D341Med (cell line): ENCODE measurements around the gene PRR12.
"Not testable (repeated sequence)": the region's sequence is repeated elsewhere in the genome, so short reads cannot be mapped to it uniquely, and the experiment has no call there.

ENCODE experiments used
- DNase-seq: peaks from one replicate; pipeline ENCODE4 v3.0.0; 2012; ENCODE audit warnings: low spot score

The PRR12 gene

GRCh38 chr19:49617860-49618259 is 26.9 kb downstream of the PRR12 start:
- peak; percentile 10 for DNase-seq

DNA sequence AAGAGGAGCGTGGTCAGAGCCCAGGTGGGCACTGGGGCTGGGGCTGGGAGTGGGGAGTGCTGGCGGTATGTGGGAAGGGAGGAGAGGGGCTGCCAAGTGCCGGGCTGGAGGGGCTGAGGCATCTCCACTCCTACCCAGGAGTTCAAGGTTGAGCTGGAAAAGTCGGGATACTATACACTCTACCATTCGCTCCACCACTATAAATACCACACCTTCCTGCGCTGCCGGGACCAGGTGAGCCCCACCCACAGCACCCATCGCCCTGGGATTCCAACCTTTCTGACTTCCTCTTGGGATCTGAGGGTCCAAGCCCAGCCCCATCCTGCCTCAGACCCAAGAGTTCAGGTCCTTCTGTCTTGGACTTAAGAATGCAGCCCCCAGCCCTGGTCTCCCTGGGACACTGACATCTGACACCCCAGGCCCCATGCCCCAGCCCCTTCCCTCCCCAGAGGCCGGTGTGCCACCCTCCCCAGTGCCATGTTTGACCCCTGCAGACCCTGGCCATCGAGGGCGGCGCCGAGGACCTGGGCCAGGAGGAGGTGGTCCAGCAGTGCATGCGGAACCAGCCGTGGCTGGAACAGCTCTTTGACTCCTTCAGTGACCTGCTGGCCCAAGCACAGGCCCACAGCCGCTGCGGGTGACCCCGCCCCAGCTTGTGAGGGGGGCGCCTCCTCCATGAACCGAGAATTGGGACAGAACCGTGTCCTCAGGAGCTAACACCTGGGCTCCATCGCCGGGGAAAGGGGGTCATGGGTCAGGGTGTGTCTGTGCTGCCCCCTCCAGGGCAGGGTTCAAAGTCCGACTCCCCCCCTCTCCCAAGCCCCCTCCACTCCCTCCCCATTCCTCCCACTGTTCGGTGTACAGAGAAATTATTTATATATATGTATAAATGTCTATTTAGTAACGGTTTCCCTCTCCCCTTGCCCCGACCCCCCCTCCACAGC is 34.3 kb downstream of the PRR12 start:
- DNase-seq, result peak; percentile 29

DNA sequence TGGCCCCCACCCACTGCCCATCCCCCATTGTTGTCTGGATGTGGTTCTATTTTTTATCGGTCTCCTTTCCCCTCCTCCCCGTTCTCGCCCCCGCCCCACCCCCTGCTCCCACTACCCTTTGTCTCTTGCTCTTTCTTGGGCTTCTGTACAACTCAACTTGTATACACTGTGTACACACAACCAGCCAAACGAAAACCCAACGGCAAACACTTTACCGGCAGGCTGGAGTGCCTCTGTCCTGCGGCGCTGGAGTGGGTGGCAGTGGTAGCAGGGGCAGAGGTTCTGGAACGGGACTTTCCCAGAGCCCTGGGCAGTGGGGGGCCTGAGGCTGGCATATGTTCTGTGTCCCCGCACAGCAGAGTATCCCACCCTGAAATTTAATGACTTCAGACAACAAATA is 35.2 kb downstream of the PRR12 start:
- DNase-seq, result no peak

GRCh38 chr19:49629659-49630058 is 38.7 kb downstream of the PRR12 start:
- no peak for DNase-seq

DNA sequence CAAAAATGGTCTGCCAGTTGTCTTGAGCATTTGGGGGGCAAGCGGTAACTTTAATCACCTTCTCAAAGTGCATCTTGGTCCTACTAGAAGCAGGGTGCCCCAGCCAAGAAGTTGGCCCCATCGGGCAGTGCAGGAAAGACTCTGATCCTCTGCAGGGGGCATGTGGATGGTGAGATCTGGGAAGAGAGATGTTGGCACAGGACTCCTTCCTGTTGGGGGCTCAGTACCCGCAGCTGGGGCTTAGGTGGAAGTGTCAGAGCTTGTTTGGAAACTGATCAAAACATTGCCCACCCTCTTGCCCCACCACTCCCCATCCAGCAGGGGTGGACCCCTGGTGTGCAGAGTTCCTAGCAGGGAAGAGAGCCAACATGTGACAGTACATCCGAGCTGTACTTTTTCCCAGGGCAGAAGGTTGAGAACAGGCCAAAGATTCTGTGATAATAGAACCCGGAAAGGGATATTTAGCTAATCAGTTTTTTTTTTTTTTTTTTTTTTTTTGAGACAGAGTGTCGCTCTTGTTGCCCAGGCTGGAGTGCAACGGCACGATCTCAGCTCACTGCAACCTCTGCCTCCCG is 40.1 kb downstream of the PRR12 start:
- DNase-seq, result no peak

DNA sequence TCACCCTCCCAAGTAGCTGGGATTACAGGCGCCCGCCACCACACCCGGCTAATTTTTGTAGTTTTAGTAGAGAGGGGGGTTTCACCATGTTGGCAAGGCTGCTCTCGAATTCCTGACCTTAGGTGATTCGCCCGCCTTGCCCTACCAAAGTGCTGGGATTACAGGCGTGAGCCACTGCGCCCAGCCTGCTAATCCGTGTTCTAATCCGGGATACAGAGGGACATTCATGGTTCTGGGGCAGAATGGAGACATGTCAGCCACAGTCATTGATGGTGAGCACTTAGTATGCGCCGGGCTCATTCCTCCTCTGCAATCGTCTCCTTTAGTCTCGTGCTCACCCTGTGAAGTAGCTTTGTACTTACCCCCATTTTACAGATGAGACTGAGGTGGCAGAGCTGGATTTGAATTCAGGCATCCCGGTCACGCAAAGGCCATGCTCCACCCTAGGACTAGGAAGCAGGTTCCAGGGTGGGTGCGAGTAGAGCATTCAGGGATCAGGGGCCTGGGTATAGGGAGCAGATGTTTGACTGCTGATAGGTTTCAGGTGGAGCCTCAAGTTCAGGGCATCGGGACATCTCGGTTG is 40.7 kb downstream of the PRR12 start:
- DNase-seq, result no peak

GRCh38 chr19:49632576-49632975 is 41.6 kb downstream of the PRR12 start:
- no peak for DNase-seq

GRCh38 chr19:49633273-49633672 is 42.3 kb downstream of the PRR12 start:
- not testable (repeated sequence) for DNase-seq

DNA sequence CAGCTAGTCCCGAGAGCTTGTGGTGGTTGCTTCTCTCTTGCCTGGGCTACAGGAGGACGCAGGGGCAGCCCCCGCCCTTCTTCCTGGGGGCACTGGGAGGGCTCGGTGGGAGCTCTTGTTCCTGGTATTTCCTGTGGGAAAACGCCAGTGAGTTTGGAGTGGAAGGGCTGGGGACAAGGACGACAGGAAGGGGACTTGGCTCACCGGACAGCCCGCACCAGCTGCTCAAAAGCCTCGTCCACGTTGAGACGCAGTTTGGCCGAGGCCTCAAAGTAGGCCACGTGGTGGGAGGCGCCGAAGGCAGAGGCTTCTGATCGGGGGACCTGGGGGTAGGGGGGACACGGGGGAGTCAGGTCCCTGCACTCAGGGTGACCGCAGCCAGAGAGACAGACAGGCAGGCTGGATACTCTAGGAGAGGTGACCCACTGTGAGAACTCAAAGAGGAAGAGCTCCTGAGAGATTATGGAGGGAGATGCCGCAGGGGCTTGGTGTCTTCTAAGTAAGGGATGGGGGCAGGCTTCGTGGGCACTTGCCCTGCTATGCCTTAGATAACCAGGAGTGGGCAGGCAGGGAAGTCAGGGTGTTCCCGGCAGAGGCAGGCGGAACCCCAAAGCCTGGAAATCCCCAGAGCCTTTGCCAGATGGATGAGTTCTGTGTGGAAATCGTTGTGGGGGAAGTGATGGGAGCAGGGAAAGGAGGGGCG is 44.7 kb downstream of the PRR12 start:
- DNase-seq, result no peak

- no peak for DNase-seq
These were observed 45.4 kb downstream of the PRR12 start for GRCh38 chr19:49636233-49636932.

DNA sequence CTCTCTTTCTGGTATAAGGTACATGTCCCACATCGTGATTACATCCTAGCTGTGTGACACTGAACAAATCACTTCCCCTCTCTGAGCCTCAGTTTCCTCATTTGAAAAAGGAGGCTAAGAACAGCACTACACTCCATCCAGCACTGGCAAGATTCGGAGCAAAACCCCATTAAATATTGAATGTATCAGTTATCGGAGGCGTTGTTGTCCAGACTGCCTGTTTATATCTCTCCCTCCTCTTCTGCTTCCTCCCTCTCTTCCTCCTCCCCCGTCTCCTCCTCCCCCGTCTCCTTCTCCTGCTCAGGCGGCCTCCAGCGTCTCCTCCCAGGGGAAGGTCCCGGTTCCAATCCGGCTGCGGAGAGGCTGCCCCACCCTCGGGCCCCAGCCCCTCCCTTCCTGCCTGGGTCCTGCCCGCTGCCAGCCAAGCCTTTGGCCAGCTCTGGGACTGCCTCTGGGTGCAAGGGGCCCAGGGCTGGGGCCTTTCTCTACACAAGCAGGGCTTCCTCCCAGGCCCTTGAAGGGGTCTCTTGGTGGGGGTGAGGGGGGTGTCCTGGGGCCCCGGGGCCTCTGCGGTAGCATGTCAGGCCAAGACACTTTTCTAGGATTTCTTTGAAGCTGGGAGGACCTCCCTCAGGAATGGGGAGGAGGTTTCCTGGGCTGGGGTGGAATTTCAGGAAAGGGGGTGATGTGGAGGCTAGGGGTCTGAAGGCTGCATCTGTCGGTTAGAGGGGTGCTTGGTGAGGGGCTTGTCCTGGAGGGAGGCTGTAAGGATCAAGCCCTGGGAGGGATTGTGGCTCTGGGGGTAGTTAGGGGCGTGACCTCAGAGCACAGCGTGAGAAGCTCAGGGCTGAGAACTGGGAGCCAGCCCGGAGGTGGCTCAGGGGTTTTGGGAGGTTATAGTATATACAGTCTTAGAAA is 47.1 kb downstream of the PRR12 start:
- peak; percentile 74 for DNase-seq

- DNase-seq, result no peak
These were observed 48.6 kb downstream of the PRR12 start for GRCh38 chr19:49639401-49640112.

- DNase-seq, result peak; percentile 94
These were observed 49.3 kb downstream of the PRR12 start, which contains the start of gene RRAS for GRCh38 chr19:49640113-49640898. TSS of gene RRAS (minus strand) at chr19:49640143. CDS start at chr19:49640098, 45 bp downstream.

GRCh38 chr19:49641688-49642491 is 50.9 kb downstream of the PRR12 start, which contains the start of gene SCAF1:
TSS of gene SCAF1 (plus strand) at chr19:49642209. CDS start at chr19:49645027, 2,818 bp downstream.
- peak; percentile 96 for DNase-seq

DNA sequence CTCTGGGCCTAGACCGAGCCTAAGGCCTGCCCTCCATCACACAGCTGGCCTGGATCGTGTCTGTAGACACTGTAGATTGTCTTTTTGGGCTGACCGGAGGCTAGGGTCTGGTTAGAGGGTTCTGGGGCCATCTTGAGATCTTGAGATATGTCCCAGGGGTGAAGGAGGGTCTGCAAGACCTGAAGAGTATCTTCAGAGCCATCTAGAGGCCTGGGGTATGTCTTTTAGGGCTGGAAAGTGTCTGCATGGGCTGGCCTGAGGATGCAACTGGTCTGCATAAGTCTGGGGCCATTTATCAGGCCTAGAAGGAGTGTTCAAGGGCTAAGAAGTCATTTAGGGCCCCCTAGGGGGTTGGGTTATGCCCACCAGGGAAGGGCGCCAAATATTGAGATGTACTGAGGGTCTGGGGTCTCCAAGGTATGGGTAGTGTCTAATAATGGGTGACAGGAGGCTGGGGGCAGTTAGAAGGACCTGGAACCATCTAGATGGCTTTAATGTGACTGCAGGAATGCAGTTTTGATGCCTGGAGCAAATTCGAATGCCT is 51.6 kb downstream of the PRR12 start:
- no peak for DNase-seq

GRCh38 chr19:49643466-49643865 is 52.5 kb downstream of the PRR12 start:
- no peak for DNase-seq

GRCh38 chr19:49645592-49645991 is 54.6 kb downstream of the PRR12 start:
- no peak for DNase-seq

DNA sequence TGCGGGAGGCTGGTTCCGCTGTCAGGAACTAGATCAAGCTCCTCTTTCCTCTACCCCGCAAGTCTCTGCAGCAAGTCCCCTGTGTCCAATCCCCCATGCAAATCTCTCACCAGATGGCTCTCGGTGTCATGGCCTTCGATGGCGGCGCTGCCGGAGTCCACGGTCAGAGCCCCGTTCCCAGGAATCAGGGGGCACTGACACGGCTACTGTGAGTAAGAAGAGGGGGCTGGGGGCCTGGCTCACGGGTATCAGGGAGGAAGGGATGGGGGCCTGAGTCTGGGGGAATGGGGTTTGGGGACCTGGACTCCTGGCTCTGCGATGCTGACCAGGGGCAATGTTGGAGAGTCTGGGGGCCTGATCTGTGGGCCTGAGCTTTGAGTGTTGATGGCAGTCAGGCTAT is 55.0 kb downstream of the PRR12 start:
- no peak for DNase-seq
